ENCODE results near the gene PIGU. TPM values are rescaled to one million over a fixed set of nuclear protein-coding genes. Genes with fewer than 3 reads are reported as not detected.
A peak's percentile ranks its signal among the peaks of the same experiment; 100 is the strongest.
"Not testable (repeated sequence)": the region's sequence is repeated elsewhere in the genome, so short reads cannot be mapped to it uniquely, and the experiment has no call there.

Gene PIGU
- total and polyA plus RNA-seq, 8 donors: 17.0 to 38.6 (median 30.3) TPM

GRCh38 chr20:34717230-34718095 is 40.6 kb upstream of the PIGU start:
- TF ChIP-seq CTCF (IDR thresholded peaks at IDR 0.05): no peak
- ATAC-seq (no peak), DNase-seq (no peak)
- Histone ChIP-seq H3K27ac (no peak overlapping the region), H3K9me3 (no peaks in the 10 kb centered on the region), H3K36me3 (peaks cover 0 to 71% of the 10 kb centered on the region in 2 donors), H3K27me3 (no peaks in the 10 kb centered on the region), H3K4me3 (no peak overlapping the region), H3K4me1 (peaks cover 0 to 5% of the 10 kb centered on the region in 2 donors)
- intact Hi-C loops (cut with DNase I): no loop called here

GRCh38 chr20:34716921-34717229 is 40.0 kb upstream of the PIGU start:
- DNase-seq (no peak), ATAC-seq (no peak)
- H3K9me3 ChIP-seq: no peaks in the 10 kb centered on the region
- H3K4me3 ChIP-seq: no peak overlapping the region
- peaks cover 0 to 67% of the 10 kb centered on the region in 2 donors for H3K36me3 ChIP-seq
- no peaks in the 10 kb centered on the region for H3K27me3 ChIP-seq
- no peak for TF ChIP-seq CTCF (IDR thresholded peaks at IDR 0.05)
- H3K4me1 ChIP-seq: peaks cover 0 to 5% of the 10 kb centered on the region in 2 donors
- intact Hi-C loops (cut with DNase I): no loop called here
- no peak overlapping the region for H3K27ac ChIP-seq

GRCh38 chr20:34715384-34715783 is 38.5 kb upstream of the PIGU start:
- TF ChIP-seq CTCF (IDR thresholded peaks at IDR 0.05): no peak
- Histone ChIP-seq H3K4me3 (no peak overlapping the region), H3K9me3 (no peaks in the 10 kb centered on the region), H3K4me1 (peaks cover 0 to 10% of the 10 kb centered on the region in 2 donors), H3K36me3 (peaks cover 0 to 59% of the 10 kb centered on the region in 2 donors), H3K27ac (no peak overlapping the region), H3K27me3 (no peaks in the 10 kb centered on the region)
- DNase-seq (no peak), ATAC-seq (no peak)
- intact Hi-C loops (cut with DNase I): no loop called here

GRCh38 chr20:34713944-34714515 is 37.1 kb upstream of the PIGU start:
- H3K27ac ChIP-seq; intact Hi-C loops (cut with DNase I); DNase-seq; H3K27me3 ChIP-seq; H3K4me3 ChIP-seq; ATAC-seq; H3K9me3 ChIP-seq: not testable (repeated sequence)
- peaks cover 0 to 50% of the 10 kb centered on the region in 2 donors for H3K36me3 ChIP-seq
- H3K4me1 ChIP-seq: peaks cover 0 to 19% of the 10 kb centered on the region in 2 donors

GRCh38 chr20:34713194-34713943 is 36.5 kb upstream of the PIGU start:
- no peak overlapping the region for H3K27ac ChIP-seq
- no peak for ATAC-seq
- peaks cover 5 to 24% of the 10 kb centered on the region in 2 donors for H3K4me1 ChIP-seq
- no peaks in the 10 kb centered on the region for H3K9me3 ChIP-seq
- intact Hi-C loops (cut with DNase I): no loop called here
- H3K27me3 ChIP-seq: peaks cover 0 to 4% of the 10 kb centered on the region in 2 donors
- H3K36me3 ChIP-seq: peaks cover 0 to 50% of the 10 kb centered on the region in 2 donors
- TF ChIP-seq CTCF (IDR thresholded peaks at IDR 0.05): no peak
- H3K4me3 ChIP-seq: no peak overlapping the region
- peak in 2 of 4 donors; percentile 28 to 74 for DNase-seq
